Panc1 (cell line): ENCODE measurements around the gene RGCC. TPM values are rescaled to one million over a fixed set of nuclear protein-coding genes. Genes with fewer than 3 reads are reported as not detected.

Experiments
- ATAC-seq: fragments of 200-7000 bp; cut with Tn5 transposase; 2 replicates; pipeline ENCODE4 v1.9.1; 2020; ENCODE audit warnings: mild to moderate bottlenecking, moderate library complexity
- BruUV-seq: library from RNA; stranded (reverse); fragments of 400-500 nt; replicated peaks from 2 replicates; lab custom pipeline; 2021; lab: Mats Ljungman, UMichigan
- CTCF ChIA-PET: fragments of 300-600 bp; sonication (Branson Sonifier 250); formaldehyde crosslinking; loops from one replicate; lab custom pipeline; 2022; ENCODE audit warnings: antibody characterized with exemption; lab: Charles Lee
- POLR2A ChIA-PET: fragments of 300-600 bp; sonication (Branson Sonifier 250); formaldehyde crosslinking; loops from one replicate; lab custom pipeline; 2022; ENCODE audit warnings: antibody characterized with exemption; lab: Charles Lee
- DNase-seq: peaks from one replicate; pipeline ENCODE4 v3.0.0-alpha.2; 2010; ENCODE audit warnings: low read depth, low spot score
- H3K27ac ChIP-seq: 2 replicates; pipeline ENCODE4 v1.5.1; 2011; ENCODE audit warnings: mild to moderate bottlenecking, low read length, inconsistent platforms
- H3K27me3 ChIP-seq: fragments of 200-500 bp; sonication (Bioruptor generic); 2 replicates; pipeline ENCODE4 v1.6.0; 2014; ENCODE audit warnings: low read length, inconsistent platforms; ENCODE audit not compliant: control insufficient read depth, insufficient read depth
- H3K36me3 ChIP-seq: fragments of 200-500 bp; sonication (Bioruptor generic); 2 replicates; pipeline ENCODE4 v1.5.1; 2014; ENCODE audit warnings: inconsistent platforms, mild to moderate bottlenecking, low read length, moderate library complexity; ENCODE audit not compliant: control insufficient read depth, insufficient read depth
- H3K4me1 ChIP-seq: 2 replicates; pipeline ENCODE4 v1.5.1; 2011; ENCODE audit warnings: inconsistent platforms, mild to moderate bottlenecking, low read length, moderate library complexity; ENCODE audit not compliant: control insufficient read depth, insufficient read depth
- H3K4me3 ChIP-seq, 2 experiments: 2 replicates each; pipeline ENCODE4 v1.5.1; 2011 to 2012; ENCODE audit warnings: low read depth in 2 of 2, low read length in 2 of 2, mild to moderate bottlenecking in 2 of 2, inconsistent platforms in 1 of 2, moderate library complexity in 1 of 2
- H3K9me3 ChIP-seq: fragments of 200-500 bp; sonication (Bioruptor generic); 2 replicates; pipeline ENCODE4 v1.5.1; 2014; ENCODE audit warnings: low read depth, mild to moderate bottlenecking, inconsistent platforms, low read length, moderate library complexity; ENCODE audit not compliant: control insufficient read depth, insufficient read depth
- POLR2AphosphoS5 ChIP-seq: IDR thresholded peaks from 2 replicates; pipeline ENCODE4 v1.6.1; 2012; ENCODE audit warnings: mild to moderate bottlenecking, low read depth, low read length, moderate library complexity
- REST ChIP-seq, 2 experiments: IDR thresholded peaks; 2 replicates each; pipeline ENCODE4 v1.6.1; 2011 to 2012; ENCODE audit warnings: low read depth in 2 of 2, control low read depth in 1 of 2, low read length in 1 of 2, mild to moderate bottlenecking in 1 of 2, moderate library complexity in 1 of 2; ENCODE audit not compliant: insufficient read depth in 1 of 2
- SIN3A ChIP-seq: IDR thresholded peaks from 2 replicates; pipeline ENCODE4 v1.6.1; 2012; ENCODE audit warnings: low read depth, mild to moderate bottlenecking, low read length, moderate library complexity, borderline replicate concordance; ENCODE audit not compliant: insufficient read depth
- TCF7L2 ChIP-seq: IDR thresholded peaks from 2 replicates; pipeline ENCODE4 v1.6.1; 2011; ENCODE audit warnings: mild to moderate bottlenecking, low read depth, low read length, inconsistent platforms
- in situ Hi-C: cut with HindIII; loops from 2 replicates; pipeline ENCODE4 v1.10.0; 2016; ENCODE audit warnings: low sequenced_read_pairs, low pct_unique_long_range_greater_than_20kb
- intact Hi-C: fragments of 100-400 bp; cut with micrococcal nuclease; formaldehyde crosslinking; loops from one replicate; pipeline ENCODE4 v1.10.0; 2022; ENCODE audit not compliant: unreplicated experiment
- total RNA-seq: library from RNA; stranded (reverse); gene quantifications from one replicate; pipeline ENCODE4 v1.2.1, GENCODE V29; 2021; ENCODE audit not compliant: unreplicated experiment
- TF ChIP-seq, protein P1 (sequence below): fragments of 450-650 bp; IDR thresholded peaks from 2 replicates; pipeline ENCODE4 v1.5.1; 2017; ENCODE audit warnings: mild to moderate bottlenecking

The RGCC gene
- total RNA-seq, 1 experiment from 2014 or later: 6.7 TPM

- no peak overlapping the region for H3K27ac ChIP-seq
- no peaks in the 10 kb centered on the region; the same call in 1 of the 2 replicates for H3K4me1 ChIP-seq
- ATAC-seq: peak; percentile 36
- H3K27me3 ChIP-seq: no peaks in the 10 kb centered on the region
- ChIA-PET POLR2A (no interaction called here), CTCF (interaction anchor here (0.7 to 1.7 kb wide), 2 partner anchors 46 to 194 kb away, joined by 3 to 8 read pairs; no protein-coding TSS in a partner anchor)
- no peak for DNase-seq
- TF ChIP-seq, protein P1, sequence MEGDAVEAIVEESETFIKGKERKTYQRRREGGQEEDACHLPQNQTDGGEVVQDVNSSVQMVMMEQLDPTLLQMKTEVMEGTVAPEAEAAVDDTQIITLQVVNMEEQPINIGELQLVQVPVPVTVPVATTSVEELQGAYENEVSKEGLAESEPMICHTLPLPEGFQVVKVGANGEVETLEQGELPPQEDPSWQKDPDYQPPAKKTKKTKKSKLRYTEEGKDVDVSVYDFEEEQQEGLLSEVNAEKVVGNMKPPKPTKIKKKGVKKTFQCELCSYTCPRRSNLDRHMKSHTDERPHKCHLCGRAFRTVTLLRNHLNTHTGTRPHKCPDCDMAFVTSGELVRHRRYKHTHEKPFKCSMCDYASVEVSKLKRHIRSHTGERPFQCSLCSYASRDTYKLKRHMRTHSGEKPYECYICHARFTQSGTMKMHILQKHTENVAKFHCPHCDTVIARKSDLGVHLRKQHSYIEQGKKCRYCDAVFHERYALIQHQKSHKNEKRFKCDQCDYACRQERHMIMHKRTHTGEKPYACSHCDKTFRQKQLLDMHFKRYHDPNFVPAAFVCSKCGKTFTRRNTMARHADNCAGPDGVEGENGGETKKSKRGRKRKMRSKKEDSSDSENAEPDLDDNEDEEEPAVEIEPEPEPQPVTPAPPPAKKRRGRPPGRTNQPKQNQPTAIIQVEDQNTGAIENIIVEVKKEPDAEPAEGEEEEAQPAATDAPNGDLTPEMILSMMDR: no peak
- no peak for TF ChIP-seq SIN3A
- no peak for TF ChIP-seq TCF7L2
- TF ChIP-seq POLR2AphosphoS5: no peak
- TF ChIP-seq REST (IDR thresholded peaks at IDR 0.05; ENCODE audit: insufficient read depth in 1 of 2, low read depth in 2 of 2, low read length in 1 of 2): no peak
- BruUV-seq: no TSS peak
- no peaks in the 10 kb centered on the region for H3K9me3 ChIP-seq
- no peaks in the 10 kb centered on the region for H3K36me3 ChIP-seq
- in situ Hi-C loops: no loop called here
- intact Hi-C loops: loop anchor here (5.0 kb wide), 1 partner anchor 194 kb away; no protein-coding TSS in a partner anchor
- H3K4me3 ChIP-seq: peak overlapping the region; percentile 51 to 59
Measured at GRCh38 chr13:41458187-41458760, 924 bp downstream of the RGCC start.

DNA sequence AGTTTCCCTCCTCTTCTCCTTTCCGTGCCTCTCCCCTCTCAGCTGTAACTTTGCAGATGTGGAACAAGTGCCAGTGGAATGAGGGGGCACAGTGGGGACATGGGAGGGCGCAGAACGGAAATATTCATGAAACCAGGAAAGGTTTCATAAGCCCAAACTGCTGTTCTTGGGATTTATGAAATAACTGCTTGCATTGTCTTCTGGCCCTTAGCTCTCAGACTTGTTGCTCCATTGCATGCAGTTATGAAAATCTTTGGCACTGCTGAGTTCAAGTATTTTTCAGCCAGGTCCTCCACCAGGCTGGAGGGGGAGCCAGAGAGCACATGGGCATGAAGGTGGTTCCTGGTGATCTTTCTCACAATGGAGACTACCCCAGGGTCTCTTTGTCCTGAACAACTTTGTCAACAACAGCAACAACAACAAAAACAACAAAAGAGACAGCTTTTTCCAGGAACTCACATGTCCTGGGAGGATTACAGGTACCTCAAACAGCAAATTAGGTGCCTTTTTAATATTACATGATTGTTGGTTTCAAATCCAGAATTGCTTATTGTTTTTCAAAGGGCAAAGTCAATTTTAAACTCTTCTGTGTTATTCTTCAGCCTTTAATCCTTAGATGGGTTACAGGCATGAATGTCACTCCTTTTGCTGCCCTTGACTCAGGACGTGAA, 1.5 kb downstream of the RGCC start:
- Histone ChIP-seq H3K27ac (no peak overlapping the region), H3K27me3 (no peaks in the 10 kb centered on the region), H3K4me1 (no peaks in the 10 kb centered on the region; the same call in 1 of the 2 replicates), H3K36me3 (no peaks in the 10 kb centered on the region), H3K4me3 (peak overlapping the region; percentile 51 to 59), H3K9me3 (no peaks in the 10 kb centered on the region)
- ChIA-PET CTCF (interaction anchor here (0.7 to 1.7 kb wide), 3 partner anchors 47 to 194 kb away, joined by 3 to 8 read pairs (median 3); no protein-coding TSS in a partner anchor), POLR2A (no interaction called here)
- no TSS peak for BruUV-seq
- intact Hi-C loops: loop anchor here (5.0 kb wide), 1 partner anchor 193 kb away; no protein-coding TSS in a partner anchor
- 0 out of 2 replicates have a peak, but pooled peaks have one; percentile 31 for ATAC-seq
- no peak for TF ChIP-seq TCF7L2
- TF ChIP-seq, protein P1: peak; percentile 89
- no peak for DNase-seq
- in situ Hi-C loops: no loop called here
